ENCODE results near the gene RTKN2. TPM values are rescaled to one million over a fixed set of nuclear protein-coding genes. Genes with fewer than 3 reads are reported as not detected.
"Not testable (repeated sequence)": the region's sequence is repeated elsewhere in the genome, so short reads cannot be mapped to it uniquely, and the experiment has no call there.

Gene RTKN2
- total RNA-seq, 2 donors from 2014 or later: 5.6 to 6.1 TPM

DNA sequence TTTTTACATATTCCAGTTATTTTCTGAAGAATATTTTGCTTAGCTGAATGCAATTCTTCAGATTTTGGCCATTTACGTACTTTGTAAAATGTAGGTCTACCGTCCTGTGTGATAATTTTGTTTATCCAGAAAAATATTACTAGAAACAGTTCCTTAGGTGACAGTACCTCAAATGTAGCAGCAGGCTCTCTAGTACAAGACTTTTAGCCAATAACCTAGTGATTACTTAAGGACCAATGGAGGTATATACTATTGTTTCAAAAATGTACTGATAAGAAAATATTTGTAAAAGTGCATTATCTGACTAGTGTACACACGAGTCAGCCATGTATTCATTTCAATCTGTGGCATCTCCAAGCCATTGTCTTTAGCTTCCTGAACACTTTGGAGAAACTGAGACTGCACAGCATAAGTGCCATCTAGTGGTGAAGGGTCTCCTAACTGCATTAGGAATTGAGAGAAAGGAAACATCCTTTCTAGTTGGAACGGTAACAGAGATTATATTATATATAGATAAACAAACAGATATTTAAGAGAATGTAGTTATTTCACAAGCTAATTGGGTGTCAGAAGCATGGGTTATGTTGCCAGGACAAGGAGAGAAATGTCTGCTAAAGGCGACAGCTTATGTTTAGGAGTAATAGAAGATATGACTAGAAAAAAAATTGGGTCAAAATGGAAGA is 23.7 kb downstream of the RTKN2 start:
- H3K9me3 Mint-ChIP-seq: no peaks in the 10 kb centered on the region
- no peaks in the 10 kb centered on the region for H3K36me3 Mint-ChIP-seq (ENCODE audit: low read depth)
- peaks cover 19% of the 10 kb centered on the region for H3K4me1 Mint-ChIP-seq
- peak overlapping the region; percentile 79 for H3K27ac Mint-ChIP-seq
- no peaks in the 10 kb centered on the region for H3K27me3 Mint-ChIP-seq
- peak overlapping the region; percentile 78 for H3K4me3 Mint-ChIP-seq
- peak; percentile 92 for ATAC-seq (replicated peaks)

GRCh38 chr10:62244088-62244487 is 24.6 kb downstream of the RTKN2 start:
- no peak for ATAC-seq (replicated peaks)
- Mint-ChIP-seq H3K4me3 (peak overlapping the region; percentile 78), H3K36me3 (ENCODE audit: low read depth) (no peaks in the 10 kb centered on the region), H3K9me3 (no peaks in the 10 kb centered on the region), H3K27me3 (no peaks in the 10 kb centered on the region), H3K4me1 (peaks cover 17% of the 10 kb centered on the region), H3K27ac (peak overlapping the region; percentile 87)

GRCh38 chr10:62243647-62243997 is 25.0 kb downstream of the RTKN2 start:
- Mint-ChIP-seq H3K4me1 (peaks cover 17% of the 10 kb centered on the region), H3K36me3 (ENCODE audit: low read depth) (no peaks in the 10 kb centered on the region), H3K9me3 (no peaks in the 10 kb centered on the region), H3K27ac (peak overlapping the region; percentile 87), H3K27me3 (no peaks in the 10 kb centered on the region), H3K4me3 (peak overlapping the region; percentile 78)
- peak; percentile 66 for ATAC-seq (replicated peaks)

GRCh38 chr10:62242965-62243646 is 25.5 kb downstream of the RTKN2 start:
- Mint-ChIP-seq H3K27ac (peak overlapping the region; percentile 87), H3K4me1 (peaks cover 17% of the 10 kb centered on the region), H3K4me3 (peak overlapping the region; percentile 78)
- H3K36me3 Mint-ChIP-seq (ENCODE audit: low read depth); H3K27me3 Mint-ChIP-seq; H3K9me3 Mint-ChIP-seq: not testable (repeated sequence)
- ATAC-seq (replicated peaks): peak; percentile 63

GRCh38 chr10:62241521-62241920 is 27.1 kb downstream of the RTKN2 start:
- H3K36me3 Mint-ChIP-seq (ENCODE audit: low read depth); H3K9me3 Mint-ChIP-seq; H3K27me3 Mint-ChIP-seq; H3K27ac Mint-ChIP-seq; ATAC-seq (replicated peaks): not testable (repeated sequence)
- Mint-ChIP-seq H3K4me3 (peak overlapping the region; percentile 20), H3K4me1 (peaks cover 20% of the 10 kb centered on the region)

DNA sequence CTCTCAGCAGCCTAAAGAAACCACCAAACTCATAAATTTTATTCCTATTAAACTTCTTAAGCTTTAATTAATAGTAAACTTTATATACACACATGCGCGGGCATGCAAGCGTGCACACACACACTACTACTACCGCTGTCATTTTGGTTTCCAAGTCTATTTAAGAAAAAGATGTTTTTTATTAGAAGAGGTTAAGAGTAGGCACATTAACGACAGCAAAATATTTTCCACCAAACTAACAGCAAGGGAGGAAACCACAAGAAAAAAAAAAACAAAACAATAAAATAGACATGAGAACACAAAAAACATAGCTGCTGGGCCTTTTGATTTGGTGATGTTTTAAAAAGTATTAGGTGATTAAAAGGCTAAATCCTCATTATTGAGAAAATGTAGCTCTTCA is 28.6 kb downstream of the RTKN2 start:
- Mint-ChIP-seq H3K27me3 (no peaks in the 10 kb centered on the region), H3K9me3 (no peaks in the 10 kb centered on the region), H3K4me1 (peaks cover 18% of the 10 kb centered on the region), H3K36me3 (ENCODE audit: low read depth) (no peaks in the 10 kb centered on the region), H3K4me3 (peak overlapping the region; percentile 59), H3K27ac (peak overlapping the region; percentile 66)
- no peak for ATAC-seq (replicated peaks)

- H3K4me3 Mint-ChIP-seq: no peak overlapping the region
- peaks cover 20% of the 10 kb centered on the region for H3K4me1 Mint-ChIP-seq
- no peak overlapping the region for H3K27ac Mint-ChIP-seq
- H3K36me3 Mint-ChIP-seq (ENCODE audit: low read depth): no peaks in the 10 kb centered on the region
- no peaks in the 10 kb centered on the region for H3K27me3 Mint-ChIP-seq
- H3K9me3 Mint-ChIP-seq: no peaks in the 10 kb centered on the region
- no peak for ATAC-seq (replicated peaks)
Measured at GRCh38 chr10:62238880-62239279, 29.8 kb downstream of the RTKN2 start.

- no peak for ATAC-seq (replicated peaks)
- peaks cover 12% of the 10 kb centered on the region for H3K4me1 Mint-ChIP-seq
- H3K36me3 Mint-ChIP-seq (ENCODE audit: low read depth): no peaks in the 10 kb centered on the region
- H3K27me3 Mint-ChIP-seq: no peaks in the 10 kb centered on the region
- H3K4me3 Mint-ChIP-seq: no peak overlapping the region
- H3K9me3 Mint-ChIP-seq: no peaks in the 10 kb centered on the region
- no peak overlapping the region for H3K27ac Mint-ChIP-seq
Measured at GRCh38 chr10:62237966-62238365, 30.7 kb downstream of the RTKN2 start.

GRCh38 chr10:62237506-62237905 is 31.1 kb downstream of the RTKN2 start:
- H3K27ac Mint-ChIP-seq: no peak overlapping the region
- no peaks in the 10 kb centered on the region for H3K27me3 Mint-ChIP-seq
- peaks cover 12% of the 10 kb centered on the region for H3K4me1 Mint-ChIP-seq
- no peaks in the 10 kb centered on the region for H3K9me3 Mint-ChIP-seq
- no peaks in the 10 kb centered on the region for H3K36me3 Mint-ChIP-seq (ENCODE audit: low read depth)
- no peak for ATAC-seq (replicated peaks)
- H3K4me3 Mint-ChIP-seq: no peak overlapping the region

- peak overlapping the region; percentile 35 for H3K4me3 Mint-ChIP-seq
- ATAC-seq (replicated peaks): no peak
- H3K4me1 Mint-ChIP-seq: peaks cover 12% of the 10 kb centered on the region
Measured at GRCh38 chr10:62234077-62234605, 34.5 kb downstream of the RTKN2 start.

DNA sequence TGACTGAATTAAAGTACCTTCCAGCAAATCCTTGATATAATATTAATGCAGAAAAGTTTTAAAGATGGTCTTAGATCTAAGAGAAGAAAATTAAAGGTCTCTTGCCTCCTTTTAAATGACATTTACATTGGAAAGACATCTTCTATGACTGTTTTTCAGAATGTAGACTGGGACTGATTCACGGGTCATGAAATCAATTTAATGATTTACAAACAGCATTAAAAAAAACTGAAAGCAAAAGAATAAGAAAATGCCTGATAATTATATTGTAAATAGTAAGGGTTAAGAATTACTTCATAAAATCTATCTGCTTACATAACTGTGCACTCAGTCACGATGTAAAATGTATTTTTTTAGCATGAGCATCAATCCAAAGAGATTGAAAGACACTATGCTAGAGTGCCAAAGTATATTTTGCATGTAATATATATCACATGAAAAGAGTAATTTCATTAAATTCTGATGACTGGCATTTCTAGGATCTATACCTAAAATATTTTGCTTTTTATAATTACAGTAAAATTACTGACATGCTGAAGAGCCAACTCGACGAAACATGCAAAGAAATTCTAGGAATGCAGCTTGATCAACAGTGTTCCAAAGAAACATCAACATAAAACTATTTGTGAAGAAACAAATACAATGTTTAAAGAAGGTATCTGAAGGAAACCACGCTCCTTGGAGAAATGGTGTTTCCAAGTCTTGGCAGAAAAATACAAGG is 35.1 kb downstream of the RTKN2 start:
- Mint-ChIP-seq H3K27ac (no peak overlapping the region), H3K4me3 (peak overlapping the region; percentile 35), H3K27me3 (no peaks in the 10 kb centered on the region), H3K36me3 (ENCODE audit: low read depth) (no peaks in the 10 kb centered on the region), H3K4me1 (peaks cover 12% of the 10 kb centered on the region), H3K9me3 (no peaks in the 10 kb centered on the region)
- no peak for ATAC-seq (replicated peaks)

More at GRCh38 chr10:62234077-62234605, 34.5 kb downstream of the RTKN2 start:
- no peak overlapping the region for H3K27ac Mint-ChIP-seq
- H3K27me3 Mint-ChIP-seq: no peaks in the 10 kb centered on the region
- H3K36me3 Mint-ChIP-seq (ENCODE audit: low read depth): no peaks in the 10 kb centered on the region
- H3K9me3 Mint-ChIP-seq: no peaks in the 10 kb centered on the region

DNA sequence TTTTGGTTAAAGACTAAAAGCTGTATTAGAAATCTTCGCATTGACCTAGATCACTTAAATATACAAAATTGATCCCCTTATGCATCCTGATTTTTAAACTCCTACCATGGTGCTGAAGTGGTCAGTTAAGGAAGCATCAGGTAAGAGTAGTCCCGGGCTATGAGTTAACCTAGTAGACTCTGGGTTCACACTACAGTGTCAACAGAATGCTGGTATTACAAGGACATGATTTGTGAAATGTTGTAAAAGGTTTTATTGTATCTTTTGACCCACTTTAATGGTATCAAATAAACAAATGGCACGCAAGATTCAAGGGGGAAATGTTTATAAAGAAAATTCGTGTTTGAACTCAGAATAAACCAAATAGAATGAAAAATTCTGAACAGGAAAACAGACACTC is 36.8 kb downstream of the RTKN2 start:
- no peak for ATAC-seq (replicated peaks)
- Mint-ChIP-seq H3K27me3 (no peaks in the 10 kb centered on the region), H3K4me1 (peaks cover 12% of the 10 kb centered on the region), H3K36me3 (ENCODE audit: low read depth) (no peaks in the 10 kb centered on the region), H3K4me3 (no peak overlapping the region), H3K9me3 (no peaks in the 10 kb centered on the region), H3K27ac (no peak overlapping the region)

GRCh38 chr10:62231371-62231770 is 37.3 kb downstream of the RTKN2 start:
- no peaks in the 10 kb centered on the region for H3K36me3 Mint-ChIP-seq (ENCODE audit: low read depth)
- H3K4me1 Mint-ChIP-seq: peaks cover 7% of the 10 kb centered on the region
- no peak overlapping the region for H3K4me3 Mint-ChIP-seq
- no peak overlapping the region for H3K27ac Mint-ChIP-seq
- ATAC-seq (replicated peaks): no peak
- H3K9me3 Mint-ChIP-seq: no peaks in the 10 kb centered on the region
- H3K27me3 Mint-ChIP-seq: no peaks in the 10 kb centered on the region

DNA sequence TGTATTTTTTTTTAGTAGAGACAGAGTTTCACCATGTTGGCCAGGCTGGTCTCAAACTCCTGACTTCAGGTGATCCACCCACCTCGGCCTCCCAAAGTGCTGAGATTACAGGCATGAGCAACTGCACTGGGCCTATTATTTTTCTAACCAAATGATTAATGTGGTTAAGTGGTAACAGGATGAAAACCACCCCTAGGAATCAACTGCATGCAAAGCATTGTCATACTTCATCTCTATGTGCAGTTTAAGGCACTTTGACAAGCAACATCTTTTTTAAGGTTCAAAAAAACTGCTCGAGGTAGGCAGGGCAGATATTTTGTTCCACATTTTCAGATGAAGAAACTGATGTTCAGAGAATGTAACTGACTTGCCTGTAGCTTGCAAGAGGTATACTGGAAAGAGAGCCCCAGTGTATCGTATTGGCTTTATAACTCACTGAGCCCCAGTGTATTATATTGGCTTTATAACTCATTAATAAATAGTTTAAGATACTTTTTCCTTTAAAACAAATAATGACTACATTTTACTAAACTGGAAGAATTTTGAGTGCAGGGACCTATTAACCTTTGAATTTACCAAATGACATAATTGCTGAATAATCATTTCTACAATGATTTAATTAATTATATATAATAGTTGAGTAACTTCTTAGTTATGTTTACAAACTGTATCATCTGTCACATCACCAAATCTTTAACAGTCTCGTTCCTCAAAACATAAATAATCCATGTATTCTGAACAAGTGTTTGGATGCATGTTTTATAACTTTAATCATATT is 38.1 kb downstream of the RTKN2 start:
- Mint-ChIP-seq H3K27ac (no peak overlapping the region), H3K9me3 (no peaks in the 10 kb centered on the region), H3K4me3 (no peak overlapping the region), H3K27me3 (no peaks in the 10 kb centered on the region), H3K36me3 (ENCODE audit: low read depth) (no peaks in the 10 kb centered on the region), H3K4me1 (peaks cover 5% of the 10 kb centered on the region)
- peak; percentile 31 for ATAC-seq (replicated peaks)
